Mesenchymal stem cell (in vitro differentiated cells and primary cell): ENCODE measurements around the gene ARHGAP31.
A peak's percentile ranks its signal among the peaks of the same experiment; 100 is the strongest.

Experiments used
- DNase-seq: peaks from one replicate; pipeline ENCODE4 v3.0.0-alpha.2; 2013
- H2AFZ ChIP-seq: one replicate; pipeline ENCODE4 v1.6.1; 2013; ENCODE audit warnings: low read depth, mild to moderate bottlenecking, control low read depth, inconsistent platforms, low read length, moderate library complexity
- H2AK5ac ChIP-seq: 2 replicates; pipeline ENCODE4 v1.6.1; 2013; ENCODE audit warnings: low read length, moderate library complexity, mild to moderate bottlenecking, inconsistent platforms; ENCODE audit not compliant: severe bottlenecking
- H2BK120ac ChIP-seq: one replicate; pipeline ENCODE4 v1.6.1; 2013; ENCODE audit warnings: low read depth, mild to moderate bottlenecking, inconsistent platforms, low read length, moderate library complexity
- H2BK12ac ChIP-seq, 2 experiments: one replicate each; pipeline ENCODE4 v1.6.1; 2013; ENCODE audit warnings: inconsistent platforms in 2 of 2, low read length in 2 of 2, mild to moderate bottlenecking in 2 of 2, moderate library complexity in 2 of 2, control low read depth in 1 of 2
- H2BK15ac ChIP-seq: one replicate; pipeline ENCODE4 v1.6.1; 2013; ENCODE audit warnings: mild to moderate bottlenecking, low read depth, inconsistent platforms; ENCODE audit not compliant: poor library complexity, severe bottlenecking
- H2BK5ac ChIP-seq: 2 replicates; pipeline ENCODE4 v1.6.1; 2013; ENCODE audit warnings: low read depth, mild to moderate bottlenecking, low read length, control low read depth, inconsistent platforms; ENCODE audit not compliant: poor library complexity, severe bottlenecking
- H3K14ac ChIP-seq, 2 experiments: one replicate each; pipeline ENCODE4 v1.6.1; 2013; ENCODE audit warnings: inconsistent platforms in 2 of 2, low read length in 2 of 2, control low read depth in 1 of 2, mild to moderate bottlenecking in 1 of 2, moderate library complexity in 1 of 2
- H3K18ac ChIP-seq, 2 experiments: one replicate each; pipeline ENCODE4 v1.6.1; 2013; ENCODE audit warnings: inconsistent platforms in 2 of 2, low read length in 2 of 2, control low read depth in 1 of 2, low read depth in 1 of 2, mild to moderate bottlenecking in 1 of 2
- H3K23ac ChIP-seq, 2 experiments: one replicate each; pipeline ENCODE4 v1.6.1; 2013; ENCODE audit warnings: inconsistent platforms in 2 of 2, low read length in 2 of 2, mild to moderate bottlenecking in 2 of 2, moderate library complexity in 2 of 2, control low read depth in 1 of 2
- H3K27ac ChIP-seq: 2 replicates; pipeline ENCODE4 v1.5.1; 2013; ENCODE audit warnings: mild to moderate bottlenecking, moderate library complexity, low read length, control low read depth, inconsistent platforms; ENCODE audit not compliant: poor library complexity, severe bottlenecking
- H3K27me3 ChIP-seq, 2 experiments: 2 replicates each; pipeline versions ENCODE4 v1.6.1 to v1.7.0; 2013; ENCODE audit warnings: low read length in 2 of 2, mild to moderate bottlenecking in 2 of 2, moderate library complexity in 2 of 2, control low read depth in 1 of 2, inconsistent platforms in 1 of 2; ENCODE audit not compliant: control insufficient read depth in 1 of 2, insufficient read depth in 1 of 2
- H3K36me3 ChIP-seq, 2 experiments: 2 replicates each; pipeline versions ENCODE4 v1.6.1 to v1.7.0; 2013; ENCODE audit warnings: low read length in 2 of 2, control low read depth in 1 of 2, inconsistent platforms in 1 of 2, low read depth in 1 of 2, mild to moderate bottlenecking in 1 of 2; ENCODE audit not compliant: insufficient read depth in 2 of 2, control insufficient read depth in 1 of 2
- H3K4ac ChIP-seq, 2 experiments: one replicate each; pipeline ENCODE4 v1.6.1; 2013; ENCODE audit warnings: inconsistent platforms in 2 of 2, low read length in 2 of 2, mild to moderate bottlenecking in 2 of 2, moderate library complexity in 2 of 2, control low read depth in 1 of 2, low read depth in 1 of 2
- H3K4me1 ChIP-seq: 2 replicates; pipeline ENCODE4 v1.6.1; 2013; ENCODE audit warnings: low read depth, low read length, control low read depth; ENCODE audit not compliant: control insufficient read depth, insufficient read depth
- H3K4me2 ChIP-seq: 2 replicates; pipeline ENCODE4 v1.6.1; 2013; ENCODE audit warnings: low read length, mild to moderate bottlenecking, inconsistent platforms; ENCODE audit not compliant: poor library complexity, severe bottlenecking
- H3K4me3 ChIP-seq, 2 experiments: 2 replicates each; pipeline versions ENCODE4 v1.5.1 to v1.7.0; 2013; ENCODE audit warnings: low read length in 2 of 2, mild to moderate bottlenecking in 2 of 2, control low read depth in 1 of 2, low read depth in 1 of 2; ENCODE audit not compliant: insufficient read depth in 1 of 2
- H3K79me1 ChIP-seq: replicated peaks from 2 replicates; pipeline ENCODE4 v1.6.1; 2013; ENCODE audit warnings: mild to moderate bottlenecking, control low read depth, low read length, inconsistent platforms; ENCODE audit not compliant: poor library complexity, severe bottlenecking
- H3K9ac ChIP-seq: 2 replicates; pipeline ENCODE4 v1.7.0; 2013; ENCODE audit warnings: mild to moderate bottlenecking, low read length, moderate library complexity
- H3K9me3 ChIP-seq: 2 replicates; pipeline ENCODE4 v1.7.0; 2013; ENCODE audit warnings: mild to moderate bottlenecking, low read length; ENCODE audit not compliant: control insufficient read depth
- H4K8ac ChIP-seq: one replicate; pipeline ENCODE4 v1.6.1; 2013; ENCODE audit warnings: inconsistent platforms, mild to moderate bottlenecking, low read length, moderate library complexity
- H4K91ac ChIP-seq: one replicate; pipeline ENCODE4 v1.6.1; 2013; ENCODE audit warnings: mild to moderate bottlenecking, low read length, inconsistent platforms
- WGBS: methylation state at CpG from one replicate; pipeline ENCODE4 v1.1.7; 2013; ENCODE audit warnings: mixed read lengths; 5-methylcytosine and 5-hydroxymethylcytosine counted together

ARHGAP31 gene

GRCh38 chr3:119356646-119357045, 62.5 kb downstream of the ARHGAP31 start:
- Histone ChIP-seq H2BK5ac (no peak overlapping the region), H2BK12ac (no peak overlapping the region), H3K9me3 (no peaks in the 10 kb centered on the region), H3K9ac (no peak overlapping the region), H3K4me2 (no peak overlapping the region), H2BK15ac (no peak overlapping the region), H3K14ac (no peak overlapping the region), H3K4ac (no peak overlapping the region), H3K23ac (no peak overlapping the region), H2BK120ac (no peak overlapping the region), H3K4me3 (peak overlapping the region in 1 of 2 experiments; percentile 50), H3K79me1 (peaks cover 27% of the 10 kb centered on the region), H3K18ac (no peak overlapping the region), H2AFZ (no peak overlapping the region), H4K8ac (no peak overlapping the region), H2AK5ac (no peak overlapping the region), H3K27me3 (no peaks in the 10 kb centered on the region), H3K36me3 (no peaks in the 10 kb centered on the region), H3K4me1 (peaks cover 14% of the 10 kb centered on the region), H3K27ac (no peak overlapping the region), H4K91ac (no peak overlapping the region)
- peak; percentile 43 for DNase-seq

- no peak overlapping the region for H2BK120ac ChIP-seq
- no peak overlapping the region for H2BK5ac ChIP-seq
- H3K14ac ChIP-seq: peak overlapping the region in 1 of 2 experiments; percentile 97
- no peak overlapping the region for H4K8ac ChIP-seq
- H2AFZ ChIP-seq: no peak overlapping the region
- peak overlapping the region; percentile 58 for H3K9ac ChIP-seq
- H3K27me3 ChIP-seq: no peaks in the 10 kb centered on the region
- no peaks in the 10 kb centered on the region for H3K9me3 ChIP-seq
- no peak overlapping the region for H4K91ac ChIP-seq
- H3K4me1 ChIP-seq: peaks cover 12% of the 10 kb centered on the region
- H2AK5ac ChIP-seq: no peak overlapping the region
- H3K4ac ChIP-seq: peak overlapping the region in 1 of 2 experiments; percentile 17
- WGBS: 61% methylated on average over 3 of the region's 6 CpGs
- H3K79me1 ChIP-seq: peaks cover 33% of the 10 kb centered on the region
- H3K36me3 ChIP-seq: peaks cover 0 to 3% of the 10 kb centered on the region in 2 experiments
- DNase-seq: no peak
- no peak overlapping the region for H2BK12ac ChIP-seq
- no peak overlapping the region for H3K23ac ChIP-seq
- peak overlapping the region in 1 of 2 experiments; percentile 66 for H3K18ac ChIP-seq
- peak overlapping the region; percentile 24 for H3K4me2 ChIP-seq
- peak overlapping the region in 1 of 2 experiments; percentile 50 for H3K4me3 ChIP-seq
- H2BK15ac ChIP-seq: no peak overlapping the region
- H3K27ac ChIP-seq: peak overlapping the region; percentile 17
These were observed 63.0 kb downstream of the ARHGAP31 start for GRCh38 chr3:119357190-119357589.

GRCh38 chr3:119359476-119360326, 65.5 kb downstream of the ARHGAP31 start:
- H3K4me1 ChIP-seq: peaks cover 6% of the 10 kb centered on the region
- H2BK15ac ChIP-seq: no peak overlapping the region
- no peak overlapping the region for H3K14ac ChIP-seq
- peaks cover 0 to 3% of the 10 kb centered on the region in 2 experiments for H3K36me3 ChIP-seq
- no peak overlapping the region for H2BK120ac ChIP-seq
- no peaks in the 10 kb centered on the region for H3K27me3 ChIP-seq
- no peak overlapping the region for H3K4me2 ChIP-seq
- no peak for DNase-seq
- no peak overlapping the region for H4K8ac ChIP-seq
- no peak overlapping the region for H3K9ac ChIP-seq
- 72% methylated on average over 10 of the region's 11 CpGs for WGBS
- no peak overlapping the region for H2AFZ ChIP-seq
- H2BK12ac ChIP-seq: no peak overlapping the region
- H3K23ac ChIP-seq: peak overlapping the region in 1 of 2 experiments; percentile 40
- H3K9me3 ChIP-seq: no peaks in the 10 kb centered on the region
- H2BK5ac ChIP-seq: no peak overlapping the region
- no peak overlapping the region for H3K18ac ChIP-seq
- no peak overlapping the region for H4K91ac ChIP-seq
- H3K4me3 ChIP-seq: no peak overlapping the region
- no peak overlapping the region for H3K4ac ChIP-seq
- no peak overlapping the region for H2AK5ac ChIP-seq
- peaks cover 46% of the 10 kb centered on the region for H3K79me1 ChIP-seq
- no peak overlapping the region for H3K27ac ChIP-seq

GRCh38 chr3:119360736-119361462, 66.7 kb downstream of the ARHGAP31 start:
- no peak overlapping the region for H3K27ac ChIP-seq
- H2AFZ ChIP-seq: no peak overlapping the region
- no peak overlapping the region for H4K8ac ChIP-seq
- no peak overlapping the region for H2BK5ac ChIP-seq
- H3K4ac ChIP-seq: no peak overlapping the region
- H3K14ac ChIP-seq: no peak overlapping the region
- no peak for DNase-seq
- H3K23ac ChIP-seq: no peak overlapping the region
- H2BK12ac ChIP-seq: no peak overlapping the region
- H3K27me3 ChIP-seq: no peaks in the 10 kb centered on the region
- H3K18ac ChIP-seq: no peak overlapping the region
- H3K9me3 ChIP-seq: no peaks in the 10 kb centered on the region
- no peak overlapping the region for H3K4me2 ChIP-seq
- no peak overlapping the region for H3K4me3 ChIP-seq
- peaks cover 3% of the 10 kb centered on the region in 2 experiments for H3K36me3 ChIP-seq
- H2BK15ac ChIP-seq: no peak overlapping the region
- WGBS: 100% methylated on average over 3 of the region's 3 CpGs
- no peak overlapping the region for H3K9ac ChIP-seq
- peaks cover 6% of the 10 kb centered on the region for H3K4me1 ChIP-seq
- H3K79me1 ChIP-seq: peaks cover 43% of the 10 kb centered on the region
- no peak overlapping the region for H2AK5ac ChIP-seq
- no peak overlapping the region for H2BK120ac ChIP-seq
- H4K91ac ChIP-seq: no peak overlapping the region
